CD4-positive, alpha-beta T cell treated with Interleukin-1 beta for 1 hour (primary cell): ENCODE data around the gene SHH.

Experiments used
- DNase-seq, 2 donors: peaks; one replicate each; pipeline ENCODE4 v3.0.0-alpha.2; 2020 to 2022

Gene SHH

DNA sequence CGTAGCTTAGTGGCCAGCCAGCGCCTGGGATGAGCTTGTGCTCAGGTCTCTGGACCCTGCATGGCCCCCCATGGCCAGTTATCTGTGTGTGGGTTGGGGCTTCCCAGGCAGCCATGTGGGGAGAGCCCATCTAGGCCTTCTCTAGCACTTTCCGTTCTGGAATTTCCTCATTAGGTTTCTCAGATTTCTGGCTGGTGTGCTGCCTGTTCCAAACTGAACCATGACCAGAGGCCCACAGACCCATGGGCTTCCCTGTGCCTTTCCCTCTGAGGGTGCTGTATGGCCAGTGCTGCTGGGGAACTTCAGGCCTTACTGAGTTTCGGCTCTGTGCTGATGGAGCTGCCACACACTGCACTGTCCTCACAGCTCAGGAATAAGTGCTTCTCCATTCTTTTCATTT is 50.2 kb downstream of the SHH start:
- no peak for DNase-seq

- no peak for DNase-seq
These were observed 51.1 kb downstream of the SHH start for GRCh38 chr7:155761162-155761561.

GRCh38 chr7:155759740-155760430 is 52.4 kb downstream of the SHH start:
- no peak for DNase-seq

DNA sequence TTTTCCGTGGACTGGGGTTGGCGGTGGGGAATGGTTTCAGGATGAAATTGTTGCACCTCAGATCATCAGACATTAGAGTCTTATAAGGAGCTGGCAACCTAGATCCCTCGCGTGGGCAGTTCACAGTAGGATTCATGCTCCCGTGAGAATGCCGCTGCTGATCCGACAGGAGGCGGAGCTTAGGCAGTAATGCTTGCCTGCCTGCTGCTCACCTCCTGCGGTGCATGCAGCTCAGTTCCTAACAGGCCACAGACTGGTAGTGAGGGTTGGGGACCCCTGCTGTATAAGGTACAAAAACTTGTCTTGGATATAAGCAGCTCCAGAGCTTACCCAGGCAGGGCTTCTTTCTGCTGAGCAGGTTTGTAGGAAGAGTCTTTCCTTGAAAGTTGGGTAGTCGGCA is 53.9 kb downstream of the SHH start:
- no peak for DNase-seq

GRCh38 chr7:155756322-155756721 is 55.9 kb downstream of the SHH start:
- DNase-seq: no peak

- DNase-seq: no peak
These were observed 57.2 kb downstream of the SHH start for GRCh38 chr7:155755026-155755425.

- no peak for DNase-seq
These were observed 58.1 kb downstream of the SHH start for GRCh38 chr7:155754165-155754564.

DNA sequence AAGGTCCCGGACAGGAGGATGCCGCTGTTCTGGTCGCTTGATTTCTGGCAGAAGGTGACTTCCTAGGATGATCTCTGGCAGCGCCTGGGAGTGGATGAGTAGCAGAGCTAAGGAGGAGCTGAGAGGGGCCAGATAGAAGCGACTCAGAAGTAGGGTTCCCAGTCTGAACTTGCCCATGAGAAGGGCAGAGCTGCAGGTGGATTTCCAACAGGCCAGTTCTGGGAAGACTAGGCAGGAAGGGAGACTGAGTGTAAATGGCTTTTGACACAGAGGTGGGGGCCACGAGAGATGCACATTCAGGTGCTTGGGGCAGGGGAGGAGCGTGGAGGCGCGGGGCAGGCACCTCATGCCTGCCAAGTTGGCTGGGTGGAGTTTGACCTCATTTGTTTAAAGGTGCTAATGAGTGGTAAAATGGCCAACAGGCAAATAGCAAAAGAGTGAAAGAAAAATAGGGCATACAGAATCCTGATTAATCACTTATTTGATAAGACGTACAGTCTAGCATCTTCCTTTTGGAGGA is 58.8 kb downstream of the SHH start:
- DNase-seq: no peak

GRCh38 chr7:155752756-155753445 is 59.4 kb downstream of the SHH start:
- no peak for DNase-seq

DNA sequence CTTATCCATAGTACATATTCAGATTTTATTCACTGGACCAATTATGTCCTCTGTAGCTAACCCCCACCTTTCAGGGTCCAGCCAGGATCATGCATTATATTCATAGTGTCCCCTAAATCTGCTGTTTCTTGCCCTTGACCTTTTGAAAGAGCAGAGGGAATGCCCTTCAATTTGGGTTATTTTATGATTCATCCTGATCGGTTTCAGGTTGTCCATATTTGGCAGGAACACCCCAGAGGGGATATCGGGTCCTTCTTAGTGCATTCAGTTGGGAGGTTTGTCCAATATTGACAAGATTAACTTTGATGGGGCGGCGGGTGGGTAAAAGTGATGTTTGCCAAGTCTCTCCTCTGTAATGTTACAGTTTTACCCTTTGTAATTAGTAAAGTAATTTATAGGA is 60.9 kb downstream of the SHH start:
- no peak for DNase-seq

GRCh38 chr7:155750255-155751125 is 61.8 kb downstream of the SHH start:
- no peak for DNase-seq
